Omental fat pad (tissue), 4 donors: ENCODE measurements around the gene BTF3L4. TPM values are rescaled to one million over a fixed set of nuclear protein-coding genes. Genes with fewer than 3 reads are reported as not detected.

Source experiments
- ATAC-seq: fragments of 150-250 bp; one replicate; pipeline ENCODE4 v1.9.1; 2016; ENCODE audit warnings: mild to moderate bottlenecking, moderate library complexity; ENCODE audit not compliant: low FRiP score
- DNase-seq: peaks from one replicate; pipeline ENCODE4 v3.0.0-alpha.2; 2019; ENCODE audit warnings: low spot score
- CTCF ChIP-seq, 3 donors: fragments of 450-650 bp; IDR thresholded peaks; one replicate each; pipeline ENCODE4 v1.5.1; 2016 to 2017; ENCODE audit warnings: antibody characterized with exemption in 3 of 3, mild to moderate bottlenecking in 3 of 3, moderate library complexity in 2 of 3
- total RNA-seq, 4 donors: library from RNA; depleted of rRNA; stranded (reverse); fragments of >200 nt; gene quantifications; one replicate each; pipeline ENCODE4 v1.1.0, GENCODE V29; 2016

BTF3L4 gene
- total RNA-seq, 4 donors from 2014 or later = 43.6 to 55.9 (median 52.6) TPM

DNA sequence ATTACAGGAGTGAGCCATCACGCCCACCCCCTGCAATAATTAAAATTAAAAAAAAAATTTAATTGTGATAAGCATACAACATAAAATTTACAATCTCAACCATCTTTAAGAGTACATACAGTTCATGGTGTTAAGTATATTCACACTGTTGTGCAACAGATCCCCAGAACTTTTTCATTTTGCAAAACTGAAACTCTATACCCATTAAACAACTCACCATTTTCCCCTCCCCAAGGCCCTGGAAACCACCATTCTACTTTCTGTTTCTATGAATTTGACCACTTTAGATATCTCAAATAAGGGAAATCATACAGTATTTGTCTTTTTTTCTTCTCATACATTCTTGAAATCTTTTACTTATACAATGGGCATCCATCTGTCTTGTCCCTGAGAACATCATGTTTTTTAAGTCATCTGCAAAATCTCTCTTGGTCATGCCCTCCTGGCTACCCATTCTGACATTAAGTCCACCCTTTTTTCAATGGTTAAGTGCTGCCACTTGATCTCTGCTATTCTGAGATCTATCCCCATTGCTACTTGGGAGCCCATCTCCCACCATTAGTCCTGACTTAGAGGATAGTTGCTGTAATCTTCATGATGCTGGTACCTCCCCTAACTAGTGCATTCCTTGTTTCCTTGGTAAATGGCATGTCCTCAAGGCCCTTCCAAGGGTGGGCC lies 46.4 kb downstream of the BTF3L4 start:
- ATAC-seq (no peak), DNase-seq (no peak)
- TF ChIP-seq CTCF (IDR thresholded peaks at IDR 0.05) = no peak

- no peak for ATAC-seq
- DNase-seq = no peak
- no peak for TF ChIP-seq CTCF (IDR thresholded peaks at IDR 0.05)
These were observed 55.4 kb downstream of the BTF3L4 start for GRCh38 chr1:52111492-52111891.

GRCh38 chr1:52112489-52112888 lies 56.4 kb downstream of the BTF3L4 start:
- DNase-seq (no peak), ATAC-seq (no peak)
- no peak for TF ChIP-seq CTCF (IDR thresholded peaks at IDR 0.05)

DNA sequence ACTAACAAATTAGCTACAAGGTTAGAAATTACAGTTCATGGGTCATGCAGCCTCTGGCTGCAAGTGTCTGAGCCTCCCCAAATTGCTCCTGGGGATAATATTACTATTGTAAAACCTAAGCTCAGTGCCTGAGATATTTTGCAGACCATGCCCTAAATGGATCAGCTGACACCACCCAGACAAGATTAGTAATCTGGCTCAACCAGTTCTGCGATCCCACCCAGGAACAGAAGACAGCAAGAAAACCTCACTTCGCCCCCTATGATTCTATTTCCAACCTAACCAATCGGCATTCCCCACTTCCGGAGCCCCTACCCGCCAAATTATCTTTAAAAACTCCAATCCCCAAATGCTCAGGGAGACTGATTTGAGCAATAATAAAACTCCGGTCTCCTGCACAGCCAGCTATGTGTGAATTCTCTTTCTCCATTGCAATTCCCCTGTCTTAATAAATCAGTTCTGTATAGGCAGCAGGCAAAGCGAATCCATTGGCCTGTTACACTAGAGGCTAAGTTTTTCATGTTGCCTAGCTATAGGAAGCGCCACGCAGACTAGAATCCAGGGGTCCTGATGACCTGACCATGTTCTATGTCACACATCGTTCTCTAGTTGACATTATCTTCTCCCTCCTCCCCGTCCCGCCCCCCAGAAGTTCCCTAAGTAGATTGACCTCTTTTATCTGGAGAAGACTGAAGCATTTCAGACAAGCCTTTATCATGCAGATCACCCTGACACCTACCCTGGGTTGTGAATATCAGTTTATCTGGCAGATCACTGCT lies 63.4 kb downstream of the BTF3L4 start:
- DNase-seq (no peak), ATAC-seq (no peak)
- no peak for TF ChIP-seq CTCF (IDR thresholded peaks at IDR 0.05)

- TF ChIP-seq CTCF (IDR thresholded peaks at IDR 0.05) = no peak
- ATAC-seq = no peak
- no peak for DNase-seq
These were observed 66.3 kb downstream of the BTF3L4 start for GRCh38 chr1:52122384-52122783.

DNA sequence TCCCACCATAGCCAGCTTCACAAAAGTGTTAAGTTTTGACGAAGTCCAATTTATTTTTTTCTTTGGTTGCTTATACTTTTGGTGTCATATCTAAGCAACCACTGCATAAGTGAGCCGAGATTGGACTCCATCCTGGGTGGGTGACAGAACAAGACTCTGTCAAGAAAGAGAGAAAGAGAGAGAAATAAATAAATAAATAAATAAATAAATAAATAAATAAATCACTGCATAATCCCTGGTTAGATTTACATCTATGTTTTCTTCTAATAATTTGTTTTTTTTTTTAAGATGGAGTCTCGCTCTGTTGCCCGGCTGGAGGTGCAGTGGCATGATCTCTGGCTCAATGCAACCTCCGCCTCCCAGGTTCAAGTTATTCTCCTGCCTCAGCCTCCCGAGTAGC lies 67.5 kb downstream of the BTF3L4 start:
- DNase-seq (no peak), ATAC-seq (no peak)
- TF ChIP-seq CTCF (IDR thresholded peaks at IDR 0.05) = no peak
